K562 (cell line): ENCODE measurements around the gene TNFSF4. TPM values are rescaled to one million over a fixed set of nuclear protein-coding genes. Genes with fewer than 3 reads are reported as not detected.

Source experiments
- ATAC-seq: fragments of 200-7000 bp; cut with Tn5 transposase; 3 replicates; pipeline ENCODE4 v1.9.1; 2020; ENCODE audit warnings: moderate library complexity
- BruUV-seq: library from RNA; stranded (reverse); fragments of 400-500 nt; replicated peaks from 2 replicates; lab custom pipeline; 2021; lab: Mats Ljungman, UMichigan
- CTCF ChIA-PET: fragments of 300-600 bp; formaldehyde crosslinking; extraction: SDS; loops from one replicate; lab custom pipeline; 2021; ENCODE audit warnings: low intra/inter-chr PET ratio; lab: Yijun Ruan, JAX
- POLR2A ChIA-PET: fragments of 300-600, 350-650 bp; sonication (Branson Sonifier 250); formaldehyde crosslinking; extraction: SDS; loops from one replicate; lab custom pipeline; 2021; ENCODE audit warnings: antibody characterized with exemption, inconsistent platforms; lab: Yijun Ruan, JAX
- DNase-seq, 4 experiments: peaks; one replicate each; pipeline versions ENCODE4 v3.0.0 to v3.0.0-alpha.2; 2011 to 2018; ENCODE audit warnings: low spot score in 3 of 4, mixed read lengths in 3 of 4; ENCODE audit errors: extremely low read depth in 1 of 4
- FAIRE-seq: peaks from 2 replicates; lab custom pipeline; 2011; peaks lifted over from hg19 to GRCh38; lab: Jason Lieb, UNC
- H2AFZ ChIP-seq: 2 replicates; pipeline ENCODE4 v1.6.0; 2011; ENCODE audit warnings: low read depth, low read length, control low read depth, inconsistent platforms
- H3K27ac ChIP-seq: fragments of 200-600 bp; 3 replicates; pipeline ENCODE4 v1.8.0; 2011; ENCODE audit warnings: low read depth, mild to moderate bottlenecking, control low read depth, inconsistent platforms, low read length, moderate library complexity, mixed read lengths; ENCODE audit errors: extremely low read depth
- H3K27me3 ChIP-seq, 2 experiments: fragments of 300-600 bp in 1 of 2; 2 replicates in 1 of 2; 3 replicates in 1 of 2; pipeline versions ENCODE4 v1.6.0 to v1.8.0; 2011; ENCODE audit warnings: inconsistent platforms in 2 of 2, low read length in 2 of 2, mild to moderate bottlenecking in 1 of 2, mixed read lengths in 1 of 2, moderate library complexity in 1 of 2; ENCODE audit not compliant: control insufficient read depth in 2 of 2, insufficient read depth in 2 of 2
- H3K36me3 ChIP-seq: fragments of 300-600 bp; 3 replicates; pipeline ENCODE4 v1.8.0; 2011; ENCODE audit warnings: mild to moderate bottlenecking, low read length, inconsistent platforms; ENCODE audit not compliant: control insufficient read depth, insufficient read depth
- H3K4me1 ChIP-seq, 2 experiments: fragments of 200-600 bp in 1 of 2; replicated peaks in 1 of 2; 2 replicates in 1 of 2; 3 replicates in 1 of 2; pipeline versions ENCODE4 v1.5.1 to v1.8.0; 2011; ENCODE audit warnings: inconsistent platforms in 2 of 2, low read length in 2 of 2, mild to moderate bottlenecking in 1 of 2, mixed read lengths in 1 of 2, moderate library complexity in 1 of 2; ENCODE audit not compliant: control insufficient read depth in 2 of 2, insufficient read depth in 2 of 2
- H3K4me2 ChIP-seq: 2 replicates; pipeline ENCODE4 v1.6.1; 2011; ENCODE audit warnings: low read length, control low read depth, inconsistent platforms, mixed read lengths; ENCODE audit not compliant: insufficient read depth
- H3K4me3 ChIP-seq: fragments of 200-600 bp; sonication (generic), shearing (Covaris generic); 2 replicates; pipeline ENCODE4 v1.5.1; 2016; ENCODE audit warnings: control low read depth, inconsistent platforms
- H3K79me2 ChIP-seq: fragments of 200-600 bp; 3 replicates; pipeline ENCODE4 v1.8.0; 2011; ENCODE audit warnings: low read length, inconsistent platforms; ENCODE audit not compliant: control insufficient read depth, insufficient read depth
- H3K9ac ChIP-seq, 2 experiments: 2 replicates each; pipeline versions ENCODE4 v1.6.0 to v1.6.1; 2011; ENCODE audit warnings: low read depth in 2 of 2, low read length in 2 of 2, control low read depth in 1 of 2, inconsistent platforms in 1 of 2, mild to moderate bottlenecking in 1 of 2, mixed read lengths in 1 of 2; ENCODE audit not compliant: insufficient read depth in 1 of 2
- H3K9me1 ChIP-seq: one replicate; pipeline ENCODE4 v1.6.0; 2011; ENCODE audit warnings: inconsistent platforms, mild to moderate bottlenecking, low read length, moderate library complexity; ENCODE audit not compliant: control insufficient read depth, insufficient read depth
- H3K9me3 ChIP-seq: replicated peaks from 2 replicates; pipeline ENCODE4 v1.5.1; 2011; ENCODE audit warnings: low read depth, low read length, inconsistent platforms; ENCODE audit not compliant: control insufficient read depth, insufficient read depth
- H4K20me1 ChIP-seq: replicated peaks from 2 replicates; pipeline ENCODE4 v1.6.1; 2011; ENCODE audit warnings: low read length, inconsistent platforms, mixed read lengths; ENCODE audit not compliant: control insufficient read depth, insufficient read depth
- FOSL1 ChIP-seq: fragments of 200-800 bp; sonication (Bioruptor generic); conservative IDR thresholded peaks from 2 replicates; pipeline ENCODE4 v1.6.1; 2016; ENCODE audit warnings: missing genetic modification characterization, missing compliant biosample characterization
- HMG20A ChIP-seq: fragments of 450-650 bp; formaldehyde crosslinking; conservative IDR thresholded peaks from 2 replicates; pipeline ENCODE4 v1.4.0; 2020; ENCODE audit warnings: mild to moderate bottlenecking, mixed read lengths
- MXI1 ChIP-seq: IDR thresholded peaks from 2 replicates; pipeline ENCODE4 v1.6.1; 2011; ENCODE audit warnings: low read depth, mild to moderate bottlenecking, improper control_type of control experiment, low read length
- ZFP30 ChIP-seq: fragments of 250-450 bp; sonication (Bioruptor Pico); IDR thresholded peaks from 2 replicates; pipeline ENCODE4 v1.8.0; 2022; ENCODE audit warnings: moderate library complexity, mild to moderate bottlenecking, inconsistent platforms, borderline replicate concordance
- ZNF133 ChIP-seq: fragments of 250-450 bp; sonication (Bioruptor Pico); IDR thresholded peaks from 2 replicates; pipeline ENCODE4 v1.4.0; 2020; ENCODE audit warnings: mild to moderate bottlenecking
- WGBS: fragments of 100-300 bp; shearing (Covaris generic); methylation state at CpG from one replicate; pipeline ENCODE4 v1.1.6; 2016; ENCODE audit warnings: low coverage, mixed read lengths; ENCODE audit not compliant: insufficient coverage; ENCODE audit errors: missing lambda C conversion rate; 5-methylcytosine and 5-hydroxymethylcytosine counted together
- in situ Hi-C: fragments of 300-500 bp; cut with MboI; formaldehyde crosslinking; loops from 4 replicates; pipeline ENCODE4 v1.15.0; 2018; ENCODE audit warnings: inconsistent platforms, mixed read lengths
- intact Hi-C: fragments of 100-400 bp; cut with micrococcal nuclease; formaldehyde crosslinking; loops from 2 replicates; pipeline ENCODE4 v1.14.2; 2022
- polyA plus RNA-seq, 8 experiments: library from polyadenylated mRNA; depleted of rRNA in 4 of 8; stranded (reverse) in 5 of 8; unstranded in 3 of 8; fragments of >200 nt; fragmentation: Nextera tagmentation in 2 of 8; fragmentation: Illumina TruSeq in 1 of 8; extraction: Ambion mirVana in 2 of 8; extraction: Trizol in 1 of 8; gene quantifications; 2 replicates each; pipeline versions ENCODE4 v1.2.1 to v1.2.3, GENCODE V29; 2011 to 2014; ENCODE audit warnings: inconsistent platforms in 1 of 8, missing spikeins in 1 of 8
- total RNA-seq, 7 experiments: library from RNA; depleted of rRNA in 6 of 7; stranded (reverse); fragments of >200 nt in 6 of 7; fragmentation: Illumina TruSeq in 2 of 7; extraction: Trizol in 2 of 7; gene quantifications; 2 replicates each; pipeline versions ENCODE4 v1.2.1 to v1.2.3, GENCODE V29; 2011 to 2021; ENCODE audit warnings: low replicate concordance in 1 of 7

TNFSF4 gene
- total and polyA plus RNA-seq, 9 of the 15 experiments (the other 6 are each of a cell fraction or from before 2014, with no cell fraction given), result 0.08 to 0.23 (median 0.15) TPM; not detected in 1

GRCh38 chr1:173224280-173224892 is 17.3 kb upstream of the TNFSF4 start:
- DNase-seq (no peak), FAIRE-seq (no peak), ATAC-seq (no peak)
- Histone ChIP-seq H4K20me1 (no peaks in the 10 kb centered on the region), H3K4me3 (no peak overlapping the region), H3K36me3 (no peaks in the 10 kb centered on the region), H3K27me3 (no peaks in the 10 kb centered on the region), H3K79me2 (no peaks in the 10 kb centered on the region), H3K9me1 (no peaks in the 10 kb centered on the region), H2AFZ (no peak overlapping the region), H3K9me3 (no peaks in the 10 kb centered on the region), H3K27ac (no peak overlapping the region), H3K9ac (no peak overlapping the region), H3K4me1 (no peaks in the 10 kb centered on the region), H3K4me2 (no peak overlapping the region)
- intact Hi-C loops, result no loop called here
- CTCF ChIA-PET, result no interaction called here
- BruUV-seq, result no TSS peak
- WGBS, result 3% methylated on average over 3 of the region's 3 CpGs
- POLR2A ChIA-PET, result no interaction called here
- TF ChIP-seq ZFP30 (CRISPR knock-in tag), result no peak
- no peak for TF ChIP-seq ZNF133 (CRISPR knock-in tag)
- TF ChIP-seq HMG20A (CRISPR knock-in tag), result no peak
- no peak for TF ChIP-seq FOSL1
- in situ Hi-C loops, result no loop called here

GRCh38 chr1:173223031-173223380 is 15.9 kb upstream of the TNFSF4 start:
- ChIA-PET CTCF (no interaction called here), POLR2A (interaction anchor here (0.5 kb wide), 1 partner anchor 160 kb away, joined by 4 read pairs; no protein-coding TSS in a partner anchor)
- intact Hi-C loops (no loop called here), in situ Hi-C loops (no loop called here)
- DNase-seq (no peak), ATAC-seq (no peak), FAIRE-seq (no peak)
- Histone ChIP-seq H3K27me3 (no peaks in the 10 kb centered on the region), H2AFZ (no peak overlapping the region), H3K9me3 (no peaks in the 10 kb centered on the region), H3K9me1 (no peaks in the 10 kb centered on the region), H3K4me3 (no peak overlapping the region), H3K4me2 (no peak overlapping the region), H3K4me1 (no peaks in the 10 kb centered on the region), H4K20me1 (no peaks in the 10 kb centered on the region), H3K36me3 (no peaks in the 10 kb centered on the region), H3K27ac (no peak overlapping the region), H3K79me2 (no peaks in the 10 kb centered on the region), H3K9ac (no peak overlapping the region)
- BruUV-seq, result no TSS peak
- TF ChIP-seq MXI1, result no peak
